Esophagus squamous epithelium (tissue), 4 donors: ENCODE measurements around the gene EDAR.

Experiments
- POLR2A ChIP-seq, 4 donors: fragments of 450-650 bp; IDR thresholded peaks; one replicate each; pipeline ENCODE4 v1.6.1; 2017; ENCODE audit warnings: antibody characterized with exemption in 4 of 4, mild to moderate bottlenecking in 4 of 4, moderate library complexity in 3 of 4
- TF ChIP-seq, protein P1 (sequence below), 6 experiments: fragments of 450-650 bp in 4 of 6; fragments of 200-600 bp in 2 of 6; sonication (generic) in 2 of 6; IDR thresholded peaks; one replicate each; pipeline ENCODE4 v1.5.1; 2016 to 2019; ENCODE audit warnings: antibody characterized with exemption in 6 of 6, mild to moderate bottlenecking in 4 of 6, moderate library complexity in 4 of 6

DNA sequence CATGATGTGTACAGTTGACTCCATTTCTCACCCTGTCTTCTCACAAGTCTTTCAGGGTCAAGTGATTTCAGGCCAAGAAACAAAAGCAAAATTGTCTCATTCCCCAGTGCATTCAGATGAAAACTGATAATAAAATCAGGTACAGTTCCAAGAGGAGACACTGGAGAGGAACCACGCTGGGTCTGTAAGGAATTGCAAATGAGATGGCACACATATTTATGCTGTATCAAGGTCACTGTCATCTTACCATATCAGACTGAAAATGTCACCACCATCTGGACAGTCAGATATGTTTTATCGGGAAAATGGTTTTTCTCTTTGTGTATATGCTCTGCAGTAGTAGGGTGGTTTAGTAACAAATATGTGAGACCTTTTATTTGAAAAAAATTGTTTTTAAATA is 110.7 kb downstream of the EDAR start:
- TF ChIP-seq, protein P1, sequence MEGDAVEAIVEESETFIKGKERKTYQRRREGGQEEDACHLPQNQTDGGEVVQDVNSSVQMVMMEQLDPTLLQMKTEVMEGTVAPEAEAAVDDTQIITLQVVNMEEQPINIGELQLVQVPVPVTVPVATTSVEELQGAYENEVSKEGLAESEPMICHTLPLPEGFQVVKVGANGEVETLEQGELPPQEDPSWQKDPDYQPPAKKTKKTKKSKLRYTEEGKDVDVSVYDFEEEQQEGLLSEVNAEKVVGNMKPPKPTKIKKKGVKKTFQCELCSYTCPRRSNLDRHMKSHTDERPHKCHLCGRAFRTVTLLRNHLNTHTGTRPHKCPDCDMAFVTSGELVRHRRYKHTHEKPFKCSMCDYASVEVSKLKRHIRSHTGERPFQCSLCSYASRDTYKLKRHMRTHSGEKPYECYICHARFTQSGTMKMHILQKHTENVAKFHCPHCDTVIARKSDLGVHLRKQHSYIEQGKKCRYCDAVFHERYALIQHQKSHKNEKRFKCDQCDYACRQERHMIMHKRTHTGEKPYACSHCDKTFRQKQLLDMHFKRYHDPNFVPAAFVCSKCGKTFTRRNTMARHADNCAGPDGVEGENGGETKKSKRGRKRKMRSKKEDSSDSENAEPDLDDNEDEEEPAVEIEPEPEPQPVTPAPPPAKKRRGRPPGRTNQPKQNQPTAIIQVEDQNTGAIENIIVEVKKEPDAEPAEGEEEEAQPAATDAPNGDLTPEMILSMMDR (IDR thresholded peaks at IDR 0.05), result no peak
- TF ChIP-seq POLR2A (IDR thresholded peaks at IDR 0.05), result no peak
